GM18505 (cell line): ENCODE measurements around the gene SPATA3.

Experiments used
- ATAC-seq: cut with Tn5 transposase; IDR thresholded peaks from one replicate; pipeline ENCODE4 v1.9.1; 2021; ENCODE audit not compliant: unreplicated experiment
- POLR2A ChIP-seq: IDR thresholded peaks from 4 replicates; pipeline ENCODE4 v1.6.1; 2011; ENCODE audit warnings: borderline replicate concordance; ENCODE audit not compliant: insufficient read depth, insufficient read length; ENCODE audit errors: extremely low read depth

The SPATA3 gene

GRCh38 chr2:230980468-230980867 lies 15.5 kb upstream of the SPATA3 start:
- ATAC-seq = no peak

GRCh38 chr2:230981704-230982103 lies 14.2 kb upstream of the SPATA3 start:
- no peak for TF ChIP-seq POLR2A
- no peak for ATAC-seq

More at GRCh38 chr2:230980468-230980867, 15.5 kb upstream of the SPATA3 start:
- TF ChIP-seq POLR2A = no peak

GRCh38 chr2:230982126-230982525 lies 13.8 kb upstream of the SPATA3 start:
- no peak for ATAC-seq
- peak; percentile 38 for TF ChIP-seq POLR2A

- no peak for ATAC-seq
Measured at GRCh38 chr2:230982528-230982927, 13.4 kb upstream of the SPATA3 start.

GRCh38 chr2:230983566-230983965 lies 12.4 kb upstream of the SPATA3 start:
- peak; percentile 37 for TF ChIP-seq POLR2A
- no peak for ATAC-seq

More at GRCh38 chr2:230982528-230982927, 13.4 kb upstream of the SPATA3 start:
- peak; percentile 7 for TF ChIP-seq POLR2A

- TF ChIP-seq POLR2A = no peak
- ATAC-seq = peak; percentile 57
Measured at GRCh38 chr2:230984393-230985220, 11.3 kb upstream of the SPATA3 start.

GRCh38 chr2:230985519-230986231 lies 10.2 kb upstream of the SPATA3 start:
- ATAC-seq = no peak
- TF ChIP-seq POLR2A = peak; percentile 64

- no peak for TF ChIP-seq POLR2A
- ATAC-seq = no peak
Measured at GRCh38 chr2:230986520-230987136, 9.3 kb upstream of the SPATA3 start.

- ATAC-seq = peak; percentile 36
- no peak for TF ChIP-seq POLR2A
Measured at GRCh38 chr2:230987137-230988020, 8.5 kb upstream of the SPATA3 start.

GRCh38 chr2:230989731-230990130 lies 6.2 kb upstream of the SPATA3 start:
- no peak for TF ChIP-seq POLR2A
- no peak for ATAC-seq

- no peak for ATAC-seq
- no peak for TF ChIP-seq POLR2A
Measured at GRCh38 chr2:230990131-230990898, 5.6 kb upstream of the SPATA3 start.

GRCh38 chr2:230990899-230991150 lies 5.1 kb upstream of the SPATA3 start:
- TF ChIP-seq POLR2A = no peak
- no peak for ATAC-seq
